ENCODE data around the gene HOMER2.

Gene HOMER2

DNA sequence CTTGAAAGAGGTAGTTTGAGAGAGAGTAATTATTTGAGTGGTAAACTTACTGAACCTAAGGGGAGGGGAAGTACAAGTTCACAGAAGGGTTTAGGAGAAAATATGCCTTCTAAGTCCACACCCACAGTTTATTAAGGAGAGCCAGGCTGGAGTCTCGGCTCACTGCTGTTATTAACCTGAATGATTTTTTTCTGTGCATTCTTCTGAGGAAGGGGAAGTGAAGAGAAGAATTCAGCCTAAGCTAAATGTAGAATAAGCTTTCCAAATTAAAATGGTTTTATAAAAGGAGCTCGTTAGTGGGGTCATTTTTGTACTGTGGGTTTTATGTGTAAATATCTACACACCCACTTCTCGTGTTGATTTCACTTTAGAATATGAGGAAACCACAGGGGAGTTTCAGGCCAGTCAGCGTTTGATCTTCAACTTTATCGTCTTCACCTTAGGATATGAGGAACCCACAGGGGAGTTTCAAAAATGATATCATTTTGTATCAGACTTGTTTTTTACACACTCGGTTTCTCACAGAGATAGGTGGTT lies 141.6 kb downstream of the HOMER2 start:
- Histone ChIP-seq H3K4me3 (ENCODE audit: low read depth, low read length) (peak overlapping the region; percentile 100), H3K9me3 (ENCODE audit: control insufficient read depth, insufficient read depth, low read depth, low read length) (no peaks in the 10 kb centered on the region), H3K27ac (ENCODE audit: extremely low read depth, low read depth, low read length) (peak overlapping the region; percentile 96; the same call in 1 of the 2 replicates), H3K36me3 (ENCODE audit: control insufficient read depth in 2 of 2, insufficient read depth in 1 of 2, low read length in 2 of 2) (peaks cover 26 to 32% of the 10 kb centered on the region in 2 experiments), H3K4me1 (ENCODE audit: control insufficient read depth, insufficient read depth, low read length) (peaks cover 8% of the 10 kb centered on the region)
- POLR2A ChIA-PET, result interaction anchor here (0.9 to 1.6 kb wide), 4 partner anchors 26 to 61 kb away, joined by 3 to 10 read pairs (median 4); no protein-coding TSS in a partner anchor
- CTCF ChIA-PET, result interaction anchor here (0.6 to 1.6 kb wide), 8 partner anchors 21 to 280 kb away, joined by 3 to 6 read pairs (median 3); partner anchors contain the start of gene C15orf40
- TF ChIP-seq ZFHX2 (tag by site-specific recombination; conservative IDR thresholded peaks at IDR 0.05) (0 out of 2 replicates have a peak, but pooled peaks have one; percentile 10), AEBP2 (tag by site-specific recombination; IDR thresholded peaks at IDR 0.05; ENCODE audit: borderline replicate concordance) (no peak), GLIS1 (tag by site-specific recombination; IDR thresholded peaks at IDR 0.05) (no peak), ZNF324 (tag by site-specific recombination; IDR thresholded peaks at IDR 0.05) (no peak), ZNF585B (tag by site-specific recombination; IDR thresholded peaks at IDR 0.05) (no peak), GLI2 (tag by site-specific recombination; IDR thresholded peaks at IDR 0.05; ENCODE audit: borderline replicate concordance, low read depth) (no peak), GFI1B (tag by site-specific recombination; IDR thresholded peaks at IDR 0.05) (no peak), ZIC2 (tag by site-specific recombination; IDR thresholded peaks at IDR 0.05) (no peak), ATF2 (tag by site-specific recombination; IDR thresholded peaks at IDR 0.05; ENCODE audit: low read depth) (no peak), PRDM1 (tag by site-specific recombination; IDR thresholded peaks at IDR 0.05) (0 out of 2 replicates have a peak, but pooled peaks have one; percentile 55), ZNF335 (tag by site-specific recombination; conservative IDR thresholded peaks at IDR 0.05) (peak; percentile 9; the same call in 1 of the 2 replicates), ZNF391 (tag by site-specific recombination; IDR thresholded peaks at IDR 0.05; ENCODE audit: borderline replicate concordance, low read depth) (no peak), TSHZ1 (tag by site-specific recombination; IDR thresholded peaks at IDR 0.05; ENCODE audit: borderline replicate concordance) (no peak), ZNF561 (tag by site-specific recombination; IDR thresholded peaks at IDR 0.05; ENCODE audit: borderline replicate concordance) (no peak), ZNF121 (tag by site-specific recombination; IDR thresholded peaks at IDR 0.05) (no peak), ZSCAN23 (tag by site-specific recombination; IDR thresholded peaks at IDR 0.05) (no peak), ZNF837 (tag by site-specific recombination; IDR thresholded peaks at IDR 0.05) (no peak)
- TF ChIP-seq, protein P1, sequence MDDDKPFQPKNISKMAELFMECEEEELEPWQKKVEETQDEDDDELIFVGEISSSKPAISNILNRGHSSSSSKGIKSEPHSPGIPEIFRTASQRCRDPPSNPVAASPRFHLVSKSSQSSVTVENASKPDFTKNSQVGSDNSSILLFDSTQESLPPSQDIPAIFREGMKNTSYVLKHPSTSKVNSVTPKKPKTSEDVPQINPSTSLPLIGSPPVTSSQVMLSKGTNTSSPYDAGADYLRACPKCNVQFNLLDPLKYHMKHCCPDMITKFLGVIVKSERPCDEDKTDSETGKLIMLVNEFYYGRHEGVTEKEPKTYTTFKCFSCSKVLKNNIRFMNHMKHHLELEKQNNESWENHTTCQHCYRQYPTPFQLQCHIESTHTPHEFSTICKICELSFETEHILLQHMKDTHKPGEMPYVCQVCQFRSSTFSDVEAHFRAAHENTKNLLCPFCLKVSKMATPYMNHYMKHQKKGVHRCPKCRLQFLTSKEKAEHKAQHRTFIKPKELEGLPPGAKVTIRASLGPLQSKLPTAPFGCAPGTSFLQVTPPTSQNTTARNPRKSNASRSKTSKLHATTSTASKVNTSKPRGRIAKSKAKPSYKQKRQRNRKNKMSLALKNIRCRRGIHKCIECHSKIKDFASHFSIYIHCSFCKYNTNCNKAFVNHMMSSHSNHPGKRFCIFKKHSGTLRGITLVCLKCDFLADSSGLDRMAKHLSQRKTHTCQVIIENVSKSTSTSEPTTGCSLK (tag by site-specific recombination; IDR thresholded peaks at IDR 0.05), result no peak

All from HEK293 (cell line).